Neural progenitor cell (in vitro differentiated cells): ENCODE data around the gene WWOX. TPM values are rescaled to one million over a fixed set of nuclear protein-coding genes. Genes with fewer than 3 reads are reported as not detected.

Experiments used
- DNase-seq: peaks from one replicate; pipeline ENCODE4 v3.0.0-alpha.2; 2016; ENCODE audit warnings: low spot score
- H2AFZ ChIP-seq: fragments of 200-600 bp; sonication (generic); replicated peaks from 2 replicates; pipeline ENCODE4 v1.6.1; 2016; ENCODE audit warnings: antibody characterized with exemption
- H3F3A ChIP-seq: fragments of 200-600 bp; sonication (generic); 2 replicates; pipeline ENCODE4 v1.6.1; 2016; ENCODE audit warnings: antibody characterized with exemption, low read depth
- H3K27ac ChIP-seq: fragments of 200-600 bp; sonication (generic); 2 replicates; pipeline ENCODE4 v1.5.1; 2016; ENCODE audit warnings: mild to moderate bottlenecking
- H3K27me3 ChIP-seq: fragments of 200-600 bp; sonication (generic); 2 replicates; pipeline ENCODE4 v1.6.1; 2016; ENCODE audit warnings: mild to moderate bottlenecking, moderate library complexity
- H3K36me3 ChIP-seq: fragments of 200-600 bp; sonication (generic); 2 replicates; pipeline ENCODE4 v1.5.1; 2016
- H3K4me1 ChIP-seq: fragments of 200-600 bp; sonication (generic); 2 replicates; pipeline ENCODE4 v1.6.1; 2016; ENCODE audit warnings: mixed run types
- H3K4me2 ChIP-seq: fragments of 200-600 bp; sonication (generic); 2 replicates; pipeline ENCODE4 v1.6.1; 2016
- H3K4me3 ChIP-seq: fragments of 200-600 bp; sonication (generic); 2 replicates; pipeline ENCODE4 v1.5.1; 2016
- H3K79me2 ChIP-seq: fragments of 200-600 bp; sonication (generic); 2 replicates; pipeline ENCODE4 v1.6.1; 2016; ENCODE audit warnings: low read depth
- H3K9ac ChIP-seq: fragments of 200-600 bp; sonication (generic); 2 replicates; pipeline ENCODE4 v1.6.1; 2016
- H3K9me3 ChIP-seq: fragments of 200-600 bp; sonication (generic); 2 replicates; pipeline ENCODE4 v1.5.1; 2016; ENCODE audit warnings: low read depth
- H4K20me1 ChIP-seq: fragments of 200-600 bp; sonication (generic); 2 replicates; pipeline ENCODE4 v1.6.1; 2016; ENCODE audit warnings: low read depth
- H3K27ac Mint-ChIP-seq: 3 replicates; pipeline ENCODE4 v1.8.0; 2021; ENCODE audit warnings: mixed read lengths
- H3K27me3 Mint-ChIP-seq: 2 replicates; pipeline ENCODE4 v1.8.0; 2022; ENCODE audit warnings: low read depth, mild to moderate bottlenecking, inconsistent platforms, moderate library complexity, mixed read lengths; ENCODE audit not compliant: insufficient read depth
- H3K36me3 Mint-ChIP-seq: 3 replicates; pipeline ENCODE4 v1.8.0; 2021; ENCODE audit warnings: mixed read lengths
- H3K4me1 Mint-ChIP-seq: 3 replicates; pipeline ENCODE4 v1.8.0; 2021; ENCODE audit warnings: mixed read lengths
- H3K4me3 Mint-ChIP-seq: 3 replicates; pipeline ENCODE4 v1.8.0; 2021; ENCODE audit warnings: mild to moderate bottlenecking, moderate library complexity, mixed read lengths
- H3K9me3 Mint-ChIP-seq: 3 replicates; pipeline ENCODE4 v1.8.0; 2020; ENCODE audit warnings: mixed read lengths
- CTCF ChIP-seq: fragments of 200-600 bp; sonication (generic); IDR thresholded peaks from 2 replicates; pipeline ENCODE4 v1.5.1; 2017; ENCODE audit warnings: antibody characterized with exemption, mild to moderate bottlenecking
- EZH2 ChIP-seq: fragments of 200-600 bp; sonication (generic); IDR thresholded peaks from 2 replicates; pipeline ENCODE4 v1.6.1; 2017; ENCODE audit warnings: antibody characterized with exemption, mild to moderate bottlenecking, moderate library complexity
- EZH2phosphoT487 ChIP-seq: fragments of 200-600 bp; sonication (generic); IDR thresholded peaks from 2 replicates; pipeline ENCODE4 v1.6.1; 2017; ENCODE audit warnings: antibody characterized with exemption
- total RNA-seq: library from RNA; depleted of rRNA; stranded (reverse); fragments of >200 nt; gene quantifications from 2 replicates; pipeline ENCODE4 v1.2.3, GENCODE V29; 2015; ENCODE audit warnings: low replicate concordance

WWOX gene
- total RNA-seq, 1 donor from 2014 or later, result 63.7 TPM

GRCh38 chr16:78326731-78327130 is 227.3 kb downstream of the WWOX start:
- no peak overlapping the region for H2AFZ ChIP-seq
- Mint-ChIP-seq H3K4me3 (no peak overlapping the region), H3K36me3 (peaks cover 4% of the 10 kb centered on the region), H3K9me3 (no peaks in the 10 kb centered on the region), H3K27me3 (peaks cover 15% of the 10 kb centered on the region), H3K4me1 (peaks cover 44% of the 10 kb centered on the region), H3K27ac (peak overlapping the region; percentile 78)
- no peaks in the 10 kb centered on the region for H4K20me1 ChIP-seq
- no peak overlapping the region for H3K4me2 ChIP-seq
- no peak overlapping the region for H3K27ac ChIP-seq
- H3K4me3 ChIP-seq, result no peak overlapping the region
- no peak overlapping the region for H3K9ac ChIP-seq
- H3K36me3 ChIP-seq, result no peaks in the 10 kb centered on the region
- DNase-seq, result no peak
- peaks cover 21% of the 10 kb centered on the region for H3K4me1 ChIP-seq
- no peak for TF ChIP-seq CTCF
- TF ChIP-seq EZH2phosphoT487, result no peak
- TF ChIP-seq EZH2, result no peak
- H3K27me3 ChIP-seq, result no peaks in the 10 kb centered on the region
- no peaks in the 10 kb centered on the region for H3K9me3 ChIP-seq
- peaks cover 14% of the 10 kb centered on the region for H3F3A ChIP-seq
- no peaks in the 10 kb centered on the region for H3K79me2 ChIP-seq

- peaks cover 20% of the 10 kb centered on the region for H3K4me1 Mint-ChIP-seq
- peaks cover 4% of the 10 kb centered on the region for H3K36me3 Mint-ChIP-seq
- H3K27ac Mint-ChIP-seq, result no peak overlapping the region
Measured at GRCh38 chr16:78331731-78332130, 232.3 kb downstream of the WWOX start.

GRCh38 chr16:78333808-78334207 is 234.4 kb downstream of the WWOX start:
- peaks cover 7% of the 10 kb centered on the region for H3K27me3 Mint-ChIP-seq
- no peak overlapping the region for H3K27ac Mint-ChIP-seq

More at GRCh38 chr16:78331731-78332130, 232.3 kb downstream of the WWOX start:
- no peak overlapping the region for H3K4me2 ChIP-seq
- no peaks in the 10 kb centered on the region for H3K4me1 ChIP-seq
- H3F3A ChIP-seq, result peaks cover 11% of the 10 kb centered on the region
- H3K36me3 ChIP-seq, result no peaks in the 10 kb centered on the region
- no peak for DNase-seq
- Mint-ChIP-seq H3K9me3 (no peaks in the 10 kb centered on the region), H3K4me3 (no peak overlapping the region), H3K27me3 (peaks cover 14% of the 10 kb centered on the region)
- H3K79me2 ChIP-seq, result no peaks in the 10 kb centered on the region
- no peak overlapping the region for H3K9ac ChIP-seq
- no peak overlapping the region for H2AFZ ChIP-seq
- no peaks in the 10 kb centered on the region for H4K20me1 ChIP-seq
- H3K4me3 ChIP-seq, result no peak overlapping the region
- TF ChIP-seq EZH2phosphoT487, result no peak
- no peak for TF ChIP-seq CTCF
- no peak for TF ChIP-seq EZH2
- H3K27me3 ChIP-seq, result no peaks in the 10 kb centered on the region
- no peak overlapping the region for H3K27ac ChIP-seq
- no peaks in the 10 kb centered on the region for H3K9me3 ChIP-seq

More at GRCh38 chr16:78333808-78334207, 234.4 kb downstream of the WWOX start:
- H3K79me2 ChIP-seq, result no peaks in the 10 kb centered on the region
- H3K4me2 ChIP-seq, result no peak overlapping the region
- TF ChIP-seq EZH2phosphoT487 (no peak), CTCF (no peak), EZH2 (no peak)
- H3F3A ChIP-seq, result peaks cover 11% of the 10 kb centered on the region
- no peaks in the 10 kb centered on the region for H3K4me1 ChIP-seq
- Mint-ChIP-seq H3K4me1 (peaks cover 13% of the 10 kb centered on the region), H3K4me3 (no peak overlapping the region), H3K36me3 (no peaks in the 10 kb centered on the region), H3K9me3 (peaks cover 3% of the 10 kb centered on the region)
- no peak overlapping the region for H3K9ac ChIP-seq
- no peaks in the 10 kb centered on the region for H3K27me3 ChIP-seq
- no peaks in the 10 kb centered on the region for H3K9me3 ChIP-seq
- H3K4me3 ChIP-seq, result no peak overlapping the region
- H3K27ac ChIP-seq, result no peak overlapping the region
- no peaks in the 10 kb centered on the region for H4K20me1 ChIP-seq
- H3K36me3 ChIP-seq, result no peaks in the 10 kb centered on the region
- no peak for DNase-seq
- H2AFZ ChIP-seq, result no peak overlapping the region
